COLO829 (cell line): ENCODE results near the gene DDN.

ENCODE experiments used
- DNase-seq: peaks from one replicate; pipeline ENCODE4 v3.0.0; 2012; ENCODE audit warnings: low spot score

The DDN gene

GRCh38 chr12:49013428-49013827, 14.3 kb upstream of the DDN start:
- no peak for DNase-seq

GRCh38 chr12:49012739-49013138, 13.6 kb upstream of the DDN start:
- DNase-seq = no peak

- DNase-seq = no peak
Observed at GRCh38 chr12:49010092-49010668, 11.0 kb upstream of the DDN start.

GRCh38 chr12:49008943-49009342, 9.8 kb upstream of the DDN start:
- no peak for DNase-seq

DNA sequence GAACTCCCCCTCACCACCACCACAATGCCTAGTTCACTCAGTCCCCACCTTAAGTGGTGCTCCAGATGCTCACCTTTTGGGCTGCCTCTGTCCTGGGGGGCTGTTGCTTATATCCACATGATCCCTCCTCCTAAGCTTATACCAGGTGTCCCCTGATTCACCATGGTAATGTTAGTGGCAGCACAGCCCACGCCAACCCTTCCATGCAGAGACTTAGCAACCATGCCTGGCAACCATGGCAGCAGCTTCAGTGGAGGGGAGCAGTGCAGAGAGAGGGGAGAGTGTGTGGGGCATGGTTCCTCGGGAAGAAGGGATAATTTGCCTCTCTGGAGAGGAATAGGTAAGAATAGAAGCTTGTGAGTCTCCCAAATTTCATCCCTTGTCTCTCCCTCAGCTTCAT, 1.2 kb upstream of the DDN start:
- no peak for DNase-seq

- no peak for DNase-seq
Observed at GRCh38 chr12:48998497-48999353, 450 bp downstream of the DDN start.

DNA sequence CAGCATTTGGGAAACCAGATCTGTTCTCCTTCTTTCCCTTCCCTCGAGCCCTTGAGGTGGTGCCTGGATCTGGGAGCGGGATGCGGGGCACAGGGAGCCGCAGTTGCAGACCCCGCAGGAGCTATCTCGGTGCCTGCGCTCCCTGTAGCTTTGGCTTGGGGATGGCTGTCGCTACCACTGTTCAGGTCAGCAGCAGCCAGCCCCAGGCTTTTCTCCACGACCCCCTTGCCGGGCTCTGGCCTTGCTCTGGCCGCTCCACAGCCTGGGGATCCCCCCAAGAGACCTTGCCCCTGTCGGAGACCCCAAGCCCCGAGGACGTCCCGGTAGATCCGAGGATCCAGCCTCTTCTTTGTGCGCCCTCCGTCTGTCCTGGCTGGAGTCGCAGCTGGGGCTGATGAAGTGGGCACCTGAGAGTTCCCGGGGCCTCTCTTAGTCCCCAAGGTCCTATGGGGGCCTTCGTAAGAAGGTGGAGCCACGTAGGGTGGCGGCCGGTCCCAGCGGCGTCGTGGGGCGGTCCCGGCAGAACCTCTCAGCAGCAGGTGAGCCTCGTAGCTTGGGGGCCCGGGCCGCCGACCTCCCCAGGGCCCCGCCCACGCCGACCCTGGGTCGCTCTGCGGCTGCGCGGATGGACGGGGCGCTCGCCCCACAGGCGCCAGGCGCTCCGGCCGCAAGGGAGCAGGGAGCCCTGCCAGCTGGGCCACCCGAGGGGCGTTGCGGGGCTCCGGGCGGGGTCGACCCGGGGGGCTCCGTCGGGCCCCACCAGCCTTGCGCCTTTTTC, 1.3 kb downstream of the DDN start:
- no peak for DNase-seq

DNA sequence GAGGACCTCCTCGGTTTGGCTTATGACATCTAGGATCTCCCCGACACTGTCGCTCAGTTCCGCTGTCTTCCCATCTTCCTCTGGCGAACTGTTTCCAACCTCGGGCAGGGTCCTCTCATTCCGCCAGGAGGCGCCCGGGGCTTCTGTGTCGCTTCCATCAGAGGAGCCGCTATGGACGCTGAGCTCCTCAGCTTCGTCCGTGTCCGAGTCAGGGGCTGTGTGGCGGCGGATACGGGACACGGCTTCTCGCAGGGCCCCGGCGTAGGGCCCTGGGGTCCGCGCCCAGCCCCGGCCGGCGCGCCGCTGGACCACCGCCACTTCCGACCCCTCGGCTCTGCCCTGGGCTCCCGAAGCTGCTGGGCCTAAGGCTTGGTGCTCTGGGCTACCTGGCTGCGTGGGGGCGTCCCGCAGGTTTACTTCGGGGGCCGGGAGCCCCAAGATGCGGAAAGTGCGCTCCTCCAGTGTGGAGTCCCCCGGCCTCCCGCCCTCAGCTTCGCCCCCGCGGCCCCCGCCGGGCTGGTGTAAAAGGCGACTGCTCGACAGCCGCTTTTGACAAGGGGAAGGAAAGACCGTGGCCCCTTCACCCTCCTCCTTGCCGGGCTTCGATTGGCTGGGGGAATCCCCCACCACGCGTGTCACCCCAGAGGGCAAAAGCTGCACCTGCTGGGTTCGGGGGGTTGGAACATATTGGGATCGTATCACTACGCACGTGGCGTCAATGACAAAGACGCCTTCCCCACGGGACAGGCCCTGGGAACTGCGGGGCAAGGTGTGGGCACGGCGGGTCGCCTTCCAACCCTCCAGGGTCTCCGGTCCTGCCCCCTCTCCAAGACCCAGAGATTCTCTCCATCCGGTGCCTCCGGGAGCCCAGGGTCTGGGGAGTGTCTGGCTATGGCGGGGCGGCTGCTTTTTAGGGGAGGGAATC, 2.1 kb downstream of the DDN start:
- DNase-seq = no peak

- peak; percentile 97 for DNase-seq
Observed at GRCh38 chr12:48995086-48995879, 3.9 kb downstream of the DDN start.

DNA sequence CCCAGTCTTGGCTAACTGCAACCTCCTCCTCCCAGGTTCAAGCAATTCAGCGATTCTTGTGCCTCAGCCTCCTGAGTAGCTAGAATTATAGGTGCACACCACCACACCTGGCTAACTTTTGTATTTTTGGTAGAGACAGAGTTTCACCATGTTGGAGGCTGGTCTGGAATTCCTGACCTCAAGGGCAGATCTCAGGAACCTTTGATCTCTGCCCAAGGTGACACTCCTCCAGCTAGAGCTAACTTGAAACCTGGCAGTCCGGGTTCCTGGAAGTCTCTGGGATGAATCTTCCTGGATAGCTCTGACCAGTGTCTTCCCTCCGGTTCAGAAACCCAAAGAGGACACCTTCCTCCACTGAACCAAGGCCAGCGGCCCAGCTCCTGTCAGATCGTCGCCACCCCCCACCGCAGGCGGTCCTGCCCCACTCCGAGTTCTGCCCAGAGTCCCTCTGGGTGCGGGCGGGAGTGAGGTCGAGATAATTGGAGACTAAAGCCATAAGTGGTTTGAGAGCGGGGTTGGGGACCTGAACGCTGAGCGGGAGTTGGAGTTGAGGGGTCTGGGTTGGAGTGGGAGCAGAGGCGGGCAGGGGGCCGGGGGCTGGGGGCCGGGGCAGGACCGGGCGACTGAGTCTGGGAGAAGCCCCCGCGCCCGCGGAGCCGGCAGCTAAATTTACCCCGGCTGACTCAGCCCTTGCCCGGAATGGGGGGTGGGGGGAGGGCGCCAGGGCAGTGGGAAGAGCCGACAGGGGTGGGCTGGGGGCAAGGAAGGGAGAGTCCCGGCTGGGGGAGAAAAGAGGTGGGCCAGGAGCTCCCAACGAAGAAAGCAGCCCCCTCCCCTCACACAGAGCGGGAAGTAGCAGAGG, 4.7 kb downstream of the DDN start:
- no peak for DNase-seq

DNA sequence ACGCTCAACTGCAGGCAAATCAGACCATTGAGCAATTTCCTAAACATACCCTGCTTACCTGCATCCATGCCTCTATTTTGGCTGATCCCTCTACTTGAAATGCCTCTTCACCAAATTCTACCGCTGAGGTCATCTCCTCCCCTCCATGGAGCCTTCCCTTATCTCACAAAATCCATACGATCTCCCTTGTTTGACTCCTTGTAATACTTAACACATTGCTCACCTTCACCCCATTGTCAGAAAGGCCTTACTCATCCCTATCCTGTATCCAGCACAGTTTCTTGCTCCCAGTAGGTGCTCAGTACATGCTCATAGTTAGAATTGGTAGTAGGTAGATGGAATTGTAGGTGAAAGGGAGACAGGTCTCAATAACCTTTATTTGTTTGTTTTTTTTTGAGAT, 5.4 kb downstream of the DDN start:
- DNase-seq = no peak

DNA sequence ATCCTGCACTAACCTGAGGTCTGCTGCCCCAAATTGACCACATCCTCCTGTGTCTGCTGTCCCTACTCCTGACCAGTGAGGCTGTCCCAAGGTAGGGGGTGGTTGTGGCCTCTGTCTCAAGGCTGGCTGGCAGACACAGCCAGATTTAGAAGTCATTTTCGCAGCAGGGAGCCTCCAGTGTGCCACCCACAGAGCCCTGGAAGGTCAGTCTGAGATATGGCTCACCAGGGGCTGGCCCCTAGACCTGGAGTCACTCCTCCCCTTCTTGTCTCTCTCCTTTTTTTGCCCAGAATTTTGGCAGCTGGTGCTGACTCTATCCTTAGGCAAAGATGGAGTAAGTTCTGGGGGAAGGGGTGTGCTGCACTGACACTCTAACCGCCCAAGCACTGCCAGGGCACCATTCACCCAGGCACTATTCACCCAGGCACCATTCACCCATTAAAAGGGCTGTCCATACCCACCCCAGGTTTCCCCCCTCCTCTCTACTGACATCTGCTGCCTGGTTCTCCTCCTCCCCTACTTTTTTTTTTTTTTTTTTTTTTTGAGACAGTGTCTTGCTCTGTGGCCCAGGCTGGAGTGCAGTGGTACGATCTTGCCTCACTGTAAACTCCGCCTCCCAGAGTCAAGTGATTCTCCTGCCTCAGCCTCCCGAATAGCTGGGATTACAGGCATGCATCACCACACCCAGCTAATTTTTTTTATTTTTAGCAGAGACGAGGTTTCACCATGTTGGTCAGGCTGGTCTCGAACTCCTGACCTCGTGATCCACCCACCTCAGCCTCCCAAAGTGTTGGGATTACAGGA, 7.7 kb downstream of the DDN start:
- DNase-seq = no peak

- DNase-seq = no peak
Observed at GRCh38 chr12:48990552-48990951, 8.6 kb downstream of the DDN start.

GRCh38 chr12:48988030-48988649, 11.0 kb downstream of the DDN start:
- peak; percentile 72 for DNase-seq

- DNase-seq = no peak
Observed at GRCh38 chr12:48986720-48987291, 12.4 kb downstream of the DDN start.

DNA sequence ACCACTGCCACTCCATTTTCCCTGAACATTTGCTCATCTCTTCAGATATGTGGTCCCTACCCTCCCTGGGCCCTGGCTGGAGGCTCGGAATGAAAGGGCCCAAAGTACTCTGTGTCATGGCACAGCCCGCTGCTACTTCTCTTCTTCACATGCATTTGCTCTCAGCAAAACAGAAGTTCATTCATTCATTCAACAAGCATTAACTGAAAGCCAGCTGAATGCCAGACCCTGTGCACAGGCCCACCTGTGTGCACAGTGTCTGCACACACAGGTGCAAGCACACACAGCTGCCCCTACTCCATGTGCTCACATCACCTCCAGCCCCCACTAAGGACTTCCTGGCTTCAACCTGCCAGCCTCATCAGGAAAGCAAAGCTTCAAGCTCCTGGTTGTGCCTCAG, 13.3 kb downstream of the DDN start:
- no peak for DNase-seq

DNA sequence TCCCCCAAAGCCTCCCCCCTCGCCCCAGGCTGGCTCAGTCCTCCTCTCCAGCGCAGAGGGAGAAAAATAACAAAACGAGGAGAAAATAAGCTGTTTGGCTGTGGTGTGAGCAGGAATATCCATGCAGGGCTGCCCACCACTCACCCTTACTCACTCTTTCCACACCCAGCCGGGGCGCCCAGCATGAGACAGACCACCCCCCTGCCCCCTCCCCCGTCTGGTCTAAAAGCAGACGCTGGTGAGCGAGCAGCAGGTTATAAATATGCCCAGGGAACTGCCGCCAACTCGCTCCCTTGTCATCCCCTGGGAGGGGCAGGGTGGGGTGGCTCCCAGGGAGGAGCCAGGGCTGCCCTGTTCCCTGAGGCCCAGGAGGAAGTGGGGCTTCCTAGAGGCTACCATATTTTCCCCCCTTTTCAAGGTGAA, 13.7 kb downstream of the DDN start:
- DNase-seq = no peak

GRCh38 chr12:48982397-48983080, 16.6 kb downstream of the DDN start:
- no peak for DNase-seq
